Measurements from ENCODE around the gene STOML3. TPM values are rescaled to one million over a fixed set of nuclear protein-coding genes. Genes with fewer than 3 reads are reported as not detected.

STOML3 gene
- total RNA-seq, 1 donor from 2014 or later: not detected

DNA sequence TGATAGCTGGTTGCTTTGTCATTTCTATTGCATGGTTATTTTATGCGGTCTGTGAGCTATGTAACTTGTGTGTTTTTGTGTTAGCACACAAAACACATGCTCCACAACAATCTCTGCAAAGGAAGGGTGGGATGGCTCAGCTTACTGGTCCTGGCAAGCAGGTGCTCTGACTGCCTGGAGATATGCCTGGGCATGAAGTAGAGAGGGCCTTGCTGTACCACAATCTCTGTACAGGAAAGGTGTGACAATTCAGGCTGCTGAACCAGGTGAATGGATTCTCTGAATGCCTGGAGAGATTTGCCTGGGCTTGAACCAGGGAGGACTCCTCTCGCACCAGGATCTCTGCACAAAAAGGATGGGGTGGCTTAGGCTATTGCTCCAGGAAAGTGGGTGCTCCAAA is 69.5 kb downstream of the STOML3 start:
- no peak for DNase-seq (ENCODE audit: low spot score)
- no peak for ATAC-seq

Other genes starting within 250 kb of the STOML3 start
- 7.3 TPM for gene PROSER1, start 47.3 kb upstream of the STOML3 start, total RNA-seq
- 16.7 TPM for gene NHLRC3, start 47.6 kb upstream of the STOML3 start, total RNA-seq